Upper lobe of left lung (tissue), 4 donors: ENCODE data around the gene ZNF407.

Experiments used
- CTCF ChIP-seq, 6 experiments: fragments of 450-650 bp in 4 of 6; fragments of 200-600 bp in 2 of 6; sonication (generic) in 2 of 6; IDR thresholded peaks; one replicate each; pipeline ENCODE4 v1.5.1; 2016 to 2019; ENCODE audit warnings: antibody characterized with exemption in 6 of 6
- POLR2AphosphoS5 ChIP-seq, 2 donors: sonication (generic); formaldehyde crosslinking; IDR thresholded peaks; one replicate each; pipeline ENCODE4 v1.5.1; 2017; ENCODE audit warnings: antibody characterized with exemption in 2 of 2

GRCh38 chr18:74972354-74972753 lies 374.7 kb downstream of the ZNF407 start:
- TF ChIP-seq CTCF (IDR thresholded peaks at IDR 0.05) (no peak), POLR2AphosphoS5 (IDR thresholded peaks at IDR 0.05) (no peak)
